ENCODE results near the gene FUBP1. TPM values are rescaled to one million over a fixed set of nuclear protein-coding genes. Genes with fewer than 3 reads are reported as not detected.
A peak's percentile ranks its signal among the peaks of the same experiment; 100 is the strongest.

FUBP1 gene
- total RNA-seq, 1 experiment from 2014 or later = 271 TPM

GRCh38 chr1:77958850-77959249, 20.0 kb downstream of the FUBP1 start:
- Histone ChIP-seq H4K20me1 (ENCODE audit: control insufficient read depth, insufficient read depth, insufficient read length) (no peaks in the 10 kb centered on the region), H3K23me2 (ENCODE audit: insufficient read length, low read depth, low read length, poor library complexity, severe bottlenecking) (no peaks in the 10 kb centered on the region), H3K4me1 (ENCODE audit: insufficient read depth, low read length) (no peaks in the 10 kb centered on the region), H2BK5ac (ENCODE audit: insufficient read length, low read length) (no peak overlapping the region), H3K27ac (ENCODE audit: insufficient read length, low read depth, low read length) (no peak overlapping the region), H2BK15ac (ENCODE audit: low read depth, low read length) (no peak overlapping the region), H3K27me3 (ENCODE audit: insufficient read depth, low read length) (no peaks in the 10 kb centered on the region), H3K4me2 (ENCODE audit: insufficient read depth, insufficient read length, low read length) (no peak overlapping the region), H3K56ac (ENCODE audit: insufficient read length, low read depth, low read length) (no peak overlapping the region), H4K91ac (ENCODE audit: insufficient read length, low read depth, low read length) (no peak overlapping the region), H3K79me1 (ENCODE audit: insufficient read depth, low read depth, low read length, poor library complexity, severe bottlenecking) (peaks cover 7% of the 10 kb centered on the region), H3T11ph (ENCODE audit: low read length) (no peak overlapping the region), H3K4ac (ENCODE audit: low read depth, low read length) (no peak overlapping the region), H2AK5ac (ENCODE audit: insufficient read length, low read length) (no peak overlapping the region), H3K9ac (ENCODE audit: extremely low read depth, insufficient read length, low read length) (no peak overlapping the region), H4K8ac (replicated peaks; ENCODE audit: insufficient read length, low read depth, low read length) (no peak overlapping the region), H3K18ac (ENCODE audit: insufficient read length, low read depth, low read length) (no peak overlapping the region), H3K23ac (ENCODE audit: insufficient read length, low read depth, low read length) (no peak overlapping the region), H2BK120ac (ENCODE audit: low read depth, low read length, poor library complexity, severe bottlenecking) (no peak overlapping the region), H3K79me2 (ENCODE audit: insufficient read depth, low read length) (no peaks in the 10 kb centered on the region), H3K14ac (ENCODE audit: insufficient read depth, low read length) (no peak overlapping the region), H2BK20ac (ENCODE audit: low read depth, low read length, poor library complexity, severe bottlenecking) (no peak overlapping the region), H2BK12ac (ENCODE audit: insufficient read length, low read depth, low read length) (no peak overlapping the region), H3K9me3 (ENCODE audit: control insufficient read depth, low read depth, low read length) (no peaks in the 10 kb centered on the region), H4K5ac (ENCODE audit: insufficient read length, low read depth, low read length) (no peak overlapping the region), H2AFZ (ENCODE audit: low read length) (no peak overlapping the region)
- no peak for TF ChIP-seq CTCF (conservative IDR thresholded peaks at IDR 0.05)
- Mint-ChIP-seq H3K9me3 (no peaks in the 10 kb centered on the region), H3K27ac (peak overlapping the region in 1 of 3 experiments; percentile 2; a peak in 1 of 7 replicates), H3K4me1 (no peaks in the 10 kb centered on the region), H3K36me3 (ENCODE audit: insufficient read depth in 1 of 3, low read depth in 3 of 3) (peaks cover 62 to 91% (median 91%) of the 10 kb centered on the region in 3 experiments), H3K27me3 (ENCODE audit: low read depth) (no peaks in the 10 kb centered on the region), H3K4me3 (no peak overlapping the region)
- no CpG with 5 or more reads among the region's 2 CpGs for WGBS (ENCODE audit: extremely low coverage, insufficient read length, low lambda C conversion rate)
- DNase-seq = no peak

All from H9 (cell line).